ENCODE data around the gene PRSS22. TPM values are rescaled to one million over a fixed set of nuclear protein-coding genes. Genes with fewer than 3 reads are reported as not detected.

The PRSS22 gene
- total and polyA plus RNA-seq, 2 experiments from 2014 or later: 1.3 to 2.0 TPM

DNA sequence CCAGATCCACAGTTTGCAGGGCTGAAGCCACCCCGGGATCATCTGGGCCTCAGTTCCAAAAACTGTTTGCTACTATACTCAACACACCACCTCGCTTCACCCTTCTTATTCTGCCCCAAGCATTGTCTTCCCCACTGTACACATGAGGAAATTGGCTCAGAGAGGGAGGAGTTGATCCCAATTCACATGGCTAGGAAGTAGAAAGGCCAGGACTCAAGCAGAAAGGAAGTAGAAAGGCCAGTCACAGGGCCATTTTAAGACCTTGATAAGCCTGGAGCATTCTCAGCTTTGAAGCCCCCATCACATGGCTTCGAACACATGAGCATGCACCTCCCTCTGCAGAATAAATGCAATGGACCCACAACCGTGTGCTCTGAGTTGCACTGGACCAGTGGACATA, 7.7 kb upstream of the PRSS22 start (continued):
- no peak for TF ChIP-seq CREB1 (CRISPR knock-in tag; IDR thresholded peaks at IDR 0.05; ENCODE audit: low read depth)
- TF ChIP-seq, protein P1, sequence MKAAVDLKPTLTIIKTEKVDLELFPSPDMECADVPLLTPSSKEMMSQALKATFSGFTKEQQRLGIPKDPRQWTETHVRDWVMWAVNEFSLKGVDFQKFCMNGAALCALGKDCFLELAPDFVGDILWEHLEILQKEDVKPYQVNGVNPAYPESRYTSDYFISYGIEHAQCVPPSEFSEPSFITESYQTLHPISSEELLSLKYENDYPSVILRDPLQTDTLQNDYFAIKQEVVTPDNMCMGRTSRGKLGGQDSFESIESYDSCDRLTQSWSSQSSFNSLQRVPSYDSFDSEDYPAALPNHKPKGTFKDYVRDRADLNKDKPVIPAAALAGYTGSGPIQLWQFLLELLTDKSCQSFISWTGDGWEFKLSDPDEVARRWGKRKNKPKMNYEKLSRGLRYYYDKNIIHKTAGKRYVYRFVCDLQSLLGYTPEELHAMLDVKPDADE (IDR thresholded peaks at IDR 0.05): no peak
- TF ChIP-seq ZNF331 (CRISPR knock-in tag; IDR thresholded peaks at IDR 0.05; ENCODE audit: low read depth): no peak

DNA sequence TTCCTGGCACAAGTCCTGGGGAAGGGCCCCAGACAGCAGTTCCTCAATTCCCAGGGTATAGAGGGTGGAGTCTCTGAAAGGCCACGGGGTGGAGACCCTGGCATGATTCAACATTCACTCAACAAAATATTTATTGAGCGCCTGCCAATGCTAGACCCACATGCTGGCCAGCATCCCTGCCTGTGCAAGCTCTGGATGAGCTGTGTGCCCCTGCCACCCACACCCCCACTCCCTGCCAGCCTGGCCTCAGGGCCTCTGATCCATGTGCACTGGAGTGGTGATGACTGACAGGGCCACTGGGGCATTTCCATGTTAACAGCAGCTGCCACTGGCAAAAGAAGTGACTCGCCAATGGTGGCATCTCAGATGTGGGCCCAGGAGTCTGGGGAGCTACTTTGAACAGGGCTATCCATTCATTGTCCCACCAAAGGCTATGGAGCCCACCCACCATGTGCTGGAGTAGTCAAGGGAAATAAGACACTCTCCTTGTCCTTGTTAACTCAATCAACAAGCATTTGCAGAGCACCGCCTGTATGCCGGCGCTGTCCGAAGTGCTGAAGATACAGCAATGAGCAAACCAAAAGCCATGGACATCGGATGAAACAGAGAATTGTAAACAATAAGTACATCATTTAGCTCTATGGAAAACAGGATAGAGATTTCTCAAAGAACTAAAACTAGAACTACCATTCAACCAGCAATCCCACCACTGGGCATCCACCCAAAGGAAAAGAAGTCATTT, 3.0 kb upstream of the PRSS22 start:
- Histone ChIP-seq H3K4me2 (no peak overlapping the region), H3F3A (replicated peaks; ENCODE audit: low read depth) (no peaks in the 10 kb centered on the region), H3K4me1 (ENCODE audit: insufficient read depth) (peaks cover 3% of the 10 kb centered on the region; the same call in 1 of the 2 replicates), H3K36me3 (ENCODE audit: insufficient read depth) (no peaks in the 10 kb centered on the region), H3K9me2 (ENCODE audit: insufficient read depth) (no peaks in the 10 kb centered on the region), H3K79me2 (replicated peaks; ENCODE audit: insufficient read depth) (no peaks in the 10 kb centered on the region), H2AFZ (no peak overlapping the region), H3K4me3 (no peak overlapping the region), H4K20me1 (replicated peaks; ENCODE audit: insufficient read depth) (no peaks in the 10 kb centered on the region), H3K27me3 (ENCODE audit: insufficient read depth) (peaks cover 40% of the 10 kb centered on the region), H3K27ac (ENCODE audit: low read depth) (no peak overlapping the region)
- Mint-ChIP-seq H3K27me3 (ENCODE audit: insufficient read depth, low read depth, poor library complexity) (peaks cover 29% of the 10 kb centered on the region), H3K4me3 (no peak overlapping the region), H3K27ac (no peak overlapping the region), H3K36me3 (ENCODE audit: low read depth) (0 out of 3 replicates have a peak, but pooled peaks cover 4% of the 10 kb centered on the region), H3K9me3 (peaks cover 11% of the 10 kb centered on the region), H3K4me1 (peaks cover 3% of the 10 kb centered on the region)
- DNase-seq (ENCODE audit: low spot score) (peak; percentile 59), ATAC-seq (no peak)
- TF ChIP-seq, protein P2, sequence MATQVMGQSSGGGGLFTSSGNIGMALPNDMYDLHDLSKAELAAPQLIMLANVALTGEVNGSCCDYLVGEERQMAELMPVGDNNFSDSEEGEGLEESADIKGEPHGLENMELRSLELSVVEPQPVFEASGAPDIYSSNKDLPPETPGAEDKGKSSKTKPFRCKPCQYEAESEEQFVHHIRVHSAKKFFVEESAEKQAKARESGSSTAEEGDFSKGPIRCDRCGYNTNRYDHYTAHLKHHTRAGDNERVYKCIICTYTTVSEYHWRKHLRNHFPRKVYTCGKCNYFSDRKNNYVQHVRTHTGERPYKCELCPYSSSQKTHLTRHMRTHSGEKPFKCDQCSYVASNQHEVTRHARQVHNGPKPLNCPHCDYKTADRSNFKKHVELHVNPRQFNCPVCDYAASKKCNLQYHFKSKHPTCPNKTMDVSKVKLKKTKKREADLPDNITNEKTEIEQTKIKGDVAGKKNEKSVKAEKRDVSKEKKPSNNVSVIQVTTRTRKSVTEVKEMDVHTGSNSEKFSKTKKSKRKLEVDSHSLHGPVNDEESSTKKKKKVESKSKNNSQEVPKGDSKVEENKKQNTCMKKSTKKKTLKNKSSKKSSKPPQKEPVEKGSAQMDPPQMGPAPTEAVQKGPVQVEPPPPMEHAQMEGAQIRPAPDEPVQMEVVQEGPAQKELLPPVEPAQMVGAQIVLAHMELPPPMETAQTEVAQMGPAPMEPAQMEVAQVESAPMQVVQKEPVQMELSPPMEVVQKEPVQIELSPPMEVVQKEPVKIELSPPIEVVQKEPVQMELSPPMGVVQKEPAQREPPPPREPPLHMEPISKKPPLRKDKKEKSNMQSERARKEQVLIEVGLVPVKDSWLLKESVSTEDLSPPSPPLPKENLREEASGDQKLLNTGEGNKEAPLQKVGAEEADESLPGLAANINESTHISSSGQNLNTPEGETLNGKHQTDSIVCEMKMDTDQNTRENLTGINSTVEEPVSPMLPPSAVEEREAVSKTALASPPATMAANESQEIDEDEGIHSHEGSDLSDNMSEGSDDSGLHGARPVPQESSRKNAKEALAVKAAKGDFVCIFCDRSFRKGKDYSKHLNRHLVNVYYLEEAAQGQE (IDR thresholded peaks at IDR 0.05; ENCODE audit: unreplicated experiment): peak; percentile 88
- TF ChIP-seq EZH2phosphoT487 (IDR thresholded peaks at IDR 0.05; ENCODE audit: unreplicated experiment) (no peak), ZNF331 (CRISPR knock-in tag; IDR thresholded peaks at IDR 0.05; ENCODE audit: low read depth) (peak; percentile 100), EZH2 (IDR thresholded peaks at IDR 0.05; ENCODE audit: low read depth, unreplicated experiment) (no peak)
- TF ChIP-seq, protein P3, sequence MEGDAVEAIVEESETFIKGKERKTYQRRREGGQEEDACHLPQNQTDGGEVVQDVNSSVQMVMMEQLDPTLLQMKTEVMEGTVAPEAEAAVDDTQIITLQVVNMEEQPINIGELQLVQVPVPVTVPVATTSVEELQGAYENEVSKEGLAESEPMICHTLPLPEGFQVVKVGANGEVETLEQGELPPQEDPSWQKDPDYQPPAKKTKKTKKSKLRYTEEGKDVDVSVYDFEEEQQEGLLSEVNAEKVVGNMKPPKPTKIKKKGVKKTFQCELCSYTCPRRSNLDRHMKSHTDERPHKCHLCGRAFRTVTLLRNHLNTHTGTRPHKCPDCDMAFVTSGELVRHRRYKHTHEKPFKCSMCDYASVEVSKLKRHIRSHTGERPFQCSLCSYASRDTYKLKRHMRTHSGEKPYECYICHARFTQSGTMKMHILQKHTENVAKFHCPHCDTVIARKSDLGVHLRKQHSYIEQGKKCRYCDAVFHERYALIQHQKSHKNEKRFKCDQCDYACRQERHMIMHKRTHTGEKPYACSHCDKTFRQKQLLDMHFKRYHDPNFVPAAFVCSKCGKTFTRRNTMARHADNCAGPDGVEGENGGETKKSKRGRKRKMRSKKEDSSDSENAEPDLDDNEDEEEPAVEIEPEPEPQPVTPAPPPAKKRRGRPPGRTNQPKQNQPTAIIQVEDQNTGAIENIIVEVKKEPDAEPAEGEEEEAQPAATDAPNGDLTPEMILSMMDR (conservative IDR thresholded peaks at IDR 0.05; ENCODE audit: low read depth in 2 of 2): no peak
- TF ChIP-seq, protein P4, sequence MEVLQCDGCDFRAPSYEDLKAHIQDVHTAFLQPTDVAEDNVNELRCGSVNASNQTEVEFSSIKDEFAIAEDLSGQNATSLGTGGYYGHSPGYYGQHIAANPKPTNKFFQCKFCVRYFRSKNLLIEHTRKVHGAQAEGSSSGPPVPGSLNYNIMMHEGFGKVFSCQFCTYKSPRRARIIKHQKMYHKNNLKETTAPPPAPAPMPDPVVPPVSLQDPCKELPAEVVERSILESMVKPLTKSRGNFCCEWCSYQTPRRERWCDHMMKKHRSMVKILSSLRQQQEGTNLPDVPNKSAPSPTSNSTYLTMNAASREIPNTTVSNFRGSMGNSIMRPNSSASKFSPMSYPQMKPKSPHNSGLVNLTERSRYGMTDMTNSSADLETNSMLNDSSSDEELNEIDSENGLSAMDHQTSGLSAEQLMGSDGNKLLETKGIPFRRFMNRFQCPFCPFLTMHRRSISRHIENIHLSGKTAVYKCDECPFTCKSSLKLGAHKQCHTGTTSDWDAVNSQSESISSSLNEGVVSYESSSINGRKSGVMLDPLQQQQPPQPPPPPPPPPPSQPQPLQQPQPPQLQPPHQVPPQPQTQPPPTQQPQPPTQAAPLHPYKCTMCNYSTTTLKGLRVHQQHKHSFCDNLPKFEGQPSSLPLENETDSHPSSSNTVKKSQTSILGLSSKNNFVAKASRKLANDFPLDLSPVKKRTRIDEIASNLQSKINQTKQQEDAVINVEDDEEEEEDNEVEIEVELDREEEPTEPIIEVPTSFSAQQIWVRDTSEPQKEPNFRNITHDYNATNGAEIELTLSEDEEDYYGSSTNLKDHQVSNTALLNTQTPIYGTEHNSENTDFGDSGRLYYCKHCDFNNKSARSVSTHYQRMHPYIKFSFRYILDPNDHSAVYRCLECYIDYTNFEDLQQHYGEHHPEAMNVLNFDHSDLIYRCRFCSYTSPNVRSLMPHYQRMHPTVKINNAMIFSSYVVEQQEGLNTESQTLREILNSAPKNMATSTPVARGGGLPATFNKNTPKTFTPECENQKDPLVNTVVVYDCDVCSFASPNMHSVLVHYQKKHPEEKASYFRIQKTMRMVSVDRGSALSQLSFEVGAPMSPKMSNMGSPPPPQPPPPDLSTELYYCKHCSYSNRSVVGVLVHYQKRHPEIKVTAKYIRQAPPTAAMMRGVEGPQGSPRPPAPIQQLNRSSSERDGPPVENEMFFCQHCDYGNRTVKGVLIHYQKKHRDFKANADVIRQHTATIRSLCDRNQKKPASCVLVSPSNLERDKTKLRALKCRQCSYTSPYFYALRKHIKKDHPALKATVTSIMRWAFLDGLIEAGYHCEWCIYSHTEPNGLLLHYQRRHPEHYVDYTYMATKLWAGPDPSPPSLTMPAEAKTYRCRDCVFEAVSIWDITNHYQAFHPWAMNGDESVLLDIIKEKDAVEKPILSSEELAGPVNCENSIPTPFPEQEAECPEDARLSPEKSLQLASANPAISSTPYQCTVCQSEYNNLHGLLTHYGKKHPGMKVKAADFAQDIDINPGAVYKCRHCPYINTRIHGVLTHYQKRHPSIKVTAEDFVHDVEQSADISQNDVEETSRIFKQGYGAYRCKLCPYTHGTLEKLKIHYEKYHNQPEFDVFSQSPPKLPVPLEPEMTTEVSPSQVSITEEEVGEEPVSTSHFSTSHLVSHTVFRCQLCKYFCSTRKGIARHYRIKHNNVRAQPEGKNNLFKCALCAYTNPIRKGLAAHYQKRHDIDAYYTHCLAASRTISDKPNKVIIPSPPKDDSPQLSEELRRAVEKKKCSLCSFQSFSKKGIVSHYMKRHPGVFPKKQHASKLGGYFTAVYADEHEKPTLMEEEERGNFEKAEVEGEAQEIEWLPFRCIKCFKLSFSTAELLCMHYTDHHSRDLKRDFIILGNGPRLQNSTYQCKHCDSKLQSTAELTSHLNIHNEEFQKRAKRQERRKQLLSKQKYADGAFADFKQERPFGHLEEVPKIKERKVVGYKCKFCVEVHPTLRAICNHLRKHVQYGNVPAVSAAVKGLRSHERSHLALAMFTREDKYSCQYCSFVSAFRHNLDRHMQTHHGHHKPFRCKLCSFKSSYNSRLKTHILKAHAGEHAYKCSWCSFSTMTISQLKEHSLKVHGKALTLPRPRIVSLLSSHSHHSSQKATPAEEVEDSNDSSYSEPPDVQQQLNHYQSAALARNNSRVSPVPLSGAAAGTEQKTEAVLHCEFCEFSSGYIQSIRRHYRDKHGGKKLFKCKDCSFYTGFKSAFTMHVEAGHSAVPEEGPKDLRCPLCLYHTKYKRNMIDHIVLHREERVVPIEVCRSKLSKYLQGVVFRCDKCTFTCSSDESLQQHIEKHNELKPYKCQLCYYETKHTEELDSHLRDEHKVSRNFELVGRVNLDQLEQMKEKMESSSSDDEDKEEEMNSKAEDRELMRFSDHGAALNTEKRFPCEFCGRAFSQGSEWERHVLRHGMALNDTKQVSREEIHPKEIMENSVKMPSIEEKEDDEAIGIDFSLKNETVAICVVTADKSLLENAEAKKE (CRISPR knock-in tag; IDR thresholded peaks at IDR 0.05): no peak

Measured in GM23338 (cell line).